Vagina (tissue), 2 donors: ENCODE measurements around the gene STAB2. TPM values are rescaled to one million over a fixed set of nuclear protein-coding genes. Genes with fewer than 3 reads are reported as not detected.
A peak's percentile ranks its signal among the peaks of the same experiment; 100 is the strongest.

ENCODE experiments used
- DNase-seq, 2 donors: peaks; one replicate each; pipeline ENCODE4 v3.0.0-alpha.2; 2017; ENCODE audit errors: extremely low spot score in 2 of 2
- H3K27ac ChIP-seq: fragments of 200-600 bp; sonication (generic); one replicate; pipeline ENCODE4 v1.5.1; 2019
- H3K27me3 ChIP-seq: fragments of 200-600 bp; sonication (generic); one replicate; pipeline ENCODE4 v1.5.1; 2019
- H3K36me3 ChIP-seq, 2 donors: fragments of 200-600 bp; sonication (generic); one replicate each; pipeline ENCODE4 v1.5.1; 2017 to 2019
- H3K4me1 ChIP-seq: fragments of 200-600 bp; sonication (generic); one replicate; pipeline ENCODE4 v1.5.1; 2019
- H3K4me3 ChIP-seq, 2 donors: fragments of 200-600 bp; sonication (generic); 1 replicate in 1 of 2; 2 replicates in 1 of 2; pipeline ENCODE4 v1.5.1; 2016 to 2019
- H3K9me3 ChIP-seq: fragments of 200-600 bp; sonication (generic); one replicate; pipeline ENCODE4 v1.5.1; 2019
- POLR2A ChIP-seq, 2 donors: fragments of 450-650 bp; IDR thresholded peaks; one replicate each; pipeline ENCODE4 v1.6.1; 2017; ENCODE audit warnings: antibody characterized with exemption in 2 of 2, mild to moderate bottlenecking in 2 of 2, moderate library complexity in 2 of 2
- POLR2AphosphoS5 ChIP-seq, 2 donors: sonication (generic); formaldehyde crosslinking; IDR thresholded peaks; one replicate each; pipeline ENCODE4 v1.9.0; 2017; ENCODE audit warnings: antibody characterized with exemption in 2 of 2, mild to moderate bottlenecking in 2 of 2, low read depth in 1 of 2; ENCODE audit not compliant: insufficient read depth in 1 of 2
- intact Hi-C: fragments of 100-400 bp; cut with DNase I; formaldehyde crosslinking; loops from one replicate; pipeline ENCODE4 v1.15.1; 2023
- total RNA-seq: library from RNA; depleted of rRNA; stranded (reverse); fragments of >200 nt; gene quantifications from one replicate; pipeline ENCODE4 v1.2.3, GENCODE V29; 2016
- TF ChIP-seq, protein P1 (sequence below), 3 experiments: fragments of 450-650 bp in 2 of 3; fragments of 200-600 bp in 1 of 3; sonication (generic) in 1 of 3; IDR thresholded peaks; one replicate each; pipeline ENCODE4 v1.5.1; 2017 to 2019; ENCODE audit warnings: antibody characterized with exemption in 3 of 3, mild to moderate bottlenecking in 2 of 3, moderate library complexity in 2 of 3

STAB2 gene
- total RNA-seq, 1 donor from 2014 or later = 0.25 TPM

DNA sequence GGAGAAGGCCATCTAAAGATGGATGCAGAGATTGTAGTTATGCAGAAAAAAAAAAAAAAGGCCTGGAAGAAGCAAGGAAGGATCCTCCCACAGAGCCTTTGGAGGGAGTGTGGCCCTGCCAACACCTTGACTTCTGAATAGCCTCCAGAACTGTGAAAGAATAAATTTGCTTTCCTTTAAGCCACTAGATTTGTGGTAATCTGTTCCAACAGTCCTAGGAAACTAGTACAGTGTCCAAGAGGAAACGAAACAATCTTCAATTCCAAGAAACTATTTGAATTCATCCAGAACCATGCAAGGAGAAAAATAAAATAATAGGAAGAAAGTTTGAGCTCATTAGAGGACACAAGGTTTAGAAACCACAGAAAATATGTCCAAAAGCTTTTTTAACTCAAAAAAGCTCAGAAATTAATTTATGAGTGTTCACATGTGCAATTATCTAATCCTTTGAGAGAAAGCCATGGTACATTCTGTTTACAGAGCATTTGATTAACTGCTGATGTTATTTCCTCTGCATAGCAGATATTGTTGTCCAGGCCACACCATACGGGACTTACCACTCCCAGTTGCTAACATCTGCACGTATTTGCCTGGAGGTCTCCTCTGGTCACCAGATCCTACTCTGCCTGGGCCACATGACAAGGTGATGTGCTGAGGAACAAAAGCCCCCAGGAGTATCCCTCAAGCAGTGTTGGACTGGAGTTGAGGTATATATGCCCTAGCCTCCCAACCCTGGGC, 30.0 kb upstream of the STAB2 start:
- no peak for DNase-seq
- TF ChIP-seq POLR2A (IDR thresholded peaks at IDR 0.05) (no peak), POLR2AphosphoS5 (IDR thresholded peaks at IDR 0.05; ENCODE audit: insufficient read depth in 1 of 2, low read depth in 1 of 2) (no peak)
- TF ChIP-seq, protein P1, sequence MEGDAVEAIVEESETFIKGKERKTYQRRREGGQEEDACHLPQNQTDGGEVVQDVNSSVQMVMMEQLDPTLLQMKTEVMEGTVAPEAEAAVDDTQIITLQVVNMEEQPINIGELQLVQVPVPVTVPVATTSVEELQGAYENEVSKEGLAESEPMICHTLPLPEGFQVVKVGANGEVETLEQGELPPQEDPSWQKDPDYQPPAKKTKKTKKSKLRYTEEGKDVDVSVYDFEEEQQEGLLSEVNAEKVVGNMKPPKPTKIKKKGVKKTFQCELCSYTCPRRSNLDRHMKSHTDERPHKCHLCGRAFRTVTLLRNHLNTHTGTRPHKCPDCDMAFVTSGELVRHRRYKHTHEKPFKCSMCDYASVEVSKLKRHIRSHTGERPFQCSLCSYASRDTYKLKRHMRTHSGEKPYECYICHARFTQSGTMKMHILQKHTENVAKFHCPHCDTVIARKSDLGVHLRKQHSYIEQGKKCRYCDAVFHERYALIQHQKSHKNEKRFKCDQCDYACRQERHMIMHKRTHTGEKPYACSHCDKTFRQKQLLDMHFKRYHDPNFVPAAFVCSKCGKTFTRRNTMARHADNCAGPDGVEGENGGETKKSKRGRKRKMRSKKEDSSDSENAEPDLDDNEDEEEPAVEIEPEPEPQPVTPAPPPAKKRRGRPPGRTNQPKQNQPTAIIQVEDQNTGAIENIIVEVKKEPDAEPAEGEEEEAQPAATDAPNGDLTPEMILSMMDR (IDR thresholded peaks at IDR 0.05) = no peak
- no peak overlapping the region for H3K27ac ChIP-seq
- no peaks in the 10 kb centered on the region for H3K36me3 ChIP-seq
- H3K4me3 ChIP-seq = no peak overlapping the region
- no peaks in the 10 kb centered on the region for H3K27me3 ChIP-seq
- no peaks in the 10 kb centered on the region for H3K9me3 ChIP-seq
- no peaks in the 10 kb centered on the region for H3K4me1 ChIP-seq
- intact Hi-C loops = no loop called here

DNA sequence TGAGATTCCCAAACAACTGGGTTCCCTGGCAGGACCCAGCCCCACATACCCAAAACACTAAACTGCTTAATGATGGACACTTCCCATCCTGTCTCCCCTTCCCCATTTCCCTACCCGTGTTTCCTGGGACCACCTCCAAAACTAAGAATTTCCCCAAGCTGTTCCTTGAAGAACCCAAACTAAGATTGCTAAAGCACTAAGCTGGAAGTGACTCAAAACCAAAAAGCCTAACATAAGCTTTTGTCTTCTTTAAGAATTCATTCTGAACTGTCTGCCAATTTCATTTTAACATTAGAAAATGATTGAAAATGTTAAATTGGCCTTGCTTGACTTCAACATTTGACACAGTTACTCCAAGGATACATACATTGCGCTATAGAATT, 29.5 kb upstream of the STAB2 start:
- no peak for DNase-seq
- Histone ChIP-seq H3K27me3 (no peaks in the 10 kb centered on the region), H3K4me1 (no peaks in the 10 kb centered on the region), H3K27ac (no peak overlapping the region), H3K4me3 (no peak overlapping the region), H3K9me3 (no peaks in the 10 kb centered on the region), H3K36me3 (no peaks in the 10 kb centered on the region)
- TF ChIP-seq POLR2A (IDR thresholded peaks at IDR 0.05) (no peak), POLR2AphosphoS5 (IDR thresholded peaks at IDR 0.05; ENCODE audit: insufficient read depth in 1 of 2, low read depth in 1 of 2) (no peak)
- TF ChIP-seq, protein P1 (IDR thresholded peaks at IDR 0.05) = no peak
- intact Hi-C loops = no loop called here

- H3K4me3 ChIP-seq = no peak overlapping the region
- H3K27me3 ChIP-seq = no peaks in the 10 kb centered on the region
- no peak overlapping the region for H3K27ac ChIP-seq
- H3K36me3 ChIP-seq = no peaks in the 10 kb centered on the region
- no peaks in the 10 kb centered on the region for H3K4me1 ChIP-seq
- no peak for DNase-seq
- intact Hi-C loops = no loop called here
- H3K9me3 ChIP-seq = no peaks in the 10 kb centered on the region
- TF ChIP-seq, protein P1 (IDR thresholded peaks at IDR 0.05) = no peak
- TF ChIP-seq POLR2A (IDR thresholded peaks at IDR 0.05) = no peak
These were observed 28.2 kb upstream of the STAB2 start for GRCh38 chr12:103558879-103559278.

GRCh38 chr12:103560604-103561101, 26.4 kb upstream of the STAB2 start:
- Histone ChIP-seq H3K27me3 (no peaks in the 10 kb centered on the region), H3K9me3 (no peaks in the 10 kb centered on the region), H3K36me3 (no peaks in the 10 kb centered on the region), H3K27ac (no peak overlapping the region), H3K4me1 (no peaks in the 10 kb centered on the region), H3K4me3 (no peak overlapping the region)
- intact Hi-C loops = no loop called here
- TF ChIP-seq POLR2A (IDR thresholded peaks at IDR 0.05) (no peak), POLR2AphosphoS5 (IDR thresholded peaks at IDR 0.05; ENCODE audit: insufficient read depth in 1 of 2, low read depth in 1 of 2) (peak in 1 of 2 donors; percentile 46)
- DNase-seq = no peak

DNA sequence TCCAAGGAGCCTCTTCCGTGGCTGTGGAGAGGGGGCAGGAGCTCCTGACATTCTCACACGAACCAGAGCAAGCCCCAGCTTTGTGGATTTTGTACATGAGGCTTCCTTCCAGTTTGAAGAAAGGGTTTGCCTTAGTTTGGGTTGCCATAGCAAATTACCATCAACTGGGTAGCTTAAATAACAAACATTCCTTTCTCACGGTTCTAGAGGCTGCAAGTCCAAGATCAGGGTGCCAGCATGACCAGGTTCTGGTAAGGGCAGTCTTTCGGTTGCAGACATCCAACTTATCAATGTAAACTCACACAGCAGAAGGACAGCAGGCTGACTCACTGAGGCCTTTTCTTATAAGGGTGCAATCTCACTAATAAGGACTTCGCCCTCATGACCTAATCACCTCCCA, 25.9 kb upstream of the STAB2 start:
- no peak overlapping the region for H3K27ac ChIP-seq
- H3K4me3 ChIP-seq = no peak overlapping the region
- no peaks in the 10 kb centered on the region for H3K27me3 ChIP-seq
- TF ChIP-seq POLR2A (IDR thresholded peaks at IDR 0.05) (no peak), POLR2AphosphoS5 (IDR thresholded peaks at IDR 0.05; ENCODE audit: insufficient read depth in 1 of 2, low read depth in 1 of 2) (no peak)
- TF ChIP-seq, protein P1 (IDR thresholded peaks at IDR 0.05) = no peak
- DNase-seq = no peak
- H3K9me3 ChIP-seq = peaks cover 4% of the 10 kb centered on the region
- intact Hi-C loops = no loop called here
- no peaks in the 10 kb centered on the region for H3K4me1 ChIP-seq
- no peaks in the 10 kb centered on the region for H3K36me3 ChIP-seq
